SK-N-SH (cell line): ENCODE results near the gene ANKRD12. TPM values are rescaled to one million over a fixed set of nuclear protein-coding genes. Genes with fewer than 3 reads are reported as not detected.

Experiments
- CTCF ChIA-PET: fragments of 300-600, 350-600 bp; formaldehyde crosslinking; extraction: SDS; loops from one replicate; lab custom pipeline; 2021; lab: Yijun Ruan, JAX
- POLR2A ChIA-PET: fragments of 350-600 bp; sonication (Branson Sonifier 250); formaldehyde crosslinking; extraction: SDS; loops from one replicate; lab custom pipeline; 2020; ENCODE audit warnings: antibody characterized with exemption, inconsistent platforms; lab: Yijun Ruan, JAX
- DNase-seq: peaks from one replicate; pipeline ENCODE4 v3.0.0; 2012
- H2AFZ ChIP-seq: fragments of 200-600 bp; sonication (generic); 2 replicates; pipeline ENCODE4 v1.8.1; 2016; ENCODE audit warnings: antibody characterized with exemption, mild to moderate bottlenecking, low read depth
- H3F3A ChIP-seq: fragments of 200-600 bp; sonication (generic); replicated peaks from 2 replicates; pipeline ENCODE3; 2016; ENCODE audit warnings: antibody characterized with exemption, mild to moderate bottlenecking; ENCODE audit not compliant: insufficient read depth
- H3K27ac ChIP-seq, 2 experiments: fragments of 200-500 bp in 1 of 2; fragments of 200-600 bp in 1 of 2; sonication (Bioruptor generic) in 1 of 2; sonication (generic), shearing (Covaris generic) in 1 of 2; 2 replicates each; pipeline versions ENCODE4 v1.5.1 to v1.6.1; 2014 to 2016; ENCODE audit warnings: low read depth in 2 of 2, inconsistent platforms in 1 of 2, low read length in 1 of 2, mild to moderate bottlenecking in 1 of 2, mixed read lengths in 1 of 2
- H3K27me3 ChIP-seq: fragments of 200-600 bp; sonication (generic), shearing (Covaris generic); 2 replicates; pipeline ENCODE4 v1.6.1; 2016; ENCODE audit warnings: mixed run types; ENCODE audit not compliant: insufficient read depth
- H3K36me3 ChIP-seq, 2 experiments: fragments of 200-500 bp in 1 of 2; fragments of 200-600 bp in 1 of 2; sonication (Bioruptor generic) in 1 of 2; sonication (generic) in 1 of 2; replicated peaks in 1 of 2; 2 replicates each; pipeline versions ENCODE3 to v1.5.1; 2014 to 2016; ENCODE audit warnings: low read length in 1 of 2, mild to moderate bottlenecking in 1 of 2; ENCODE audit not compliant: insufficient read depth in 2 of 2, control insufficient read depth in 1 of 2
- H3K4me1 ChIP-seq, 2 experiments: fragments of 200-500 bp in 1 of 2; fragments of 200-600 bp in 1 of 2; sonication (Bioruptor generic) in 1 of 2; sonication (generic), shearing (Covaris generic) in 1 of 2; 2 replicates each; pipeline versions ENCODE4 v1.5.1 to v1.6.1; 2014 to 2016; ENCODE audit warnings: low read depth in 1 of 2, low read length in 1 of 2, mixed run types in 1 of 2; ENCODE audit not compliant: insufficient read depth in 2 of 2, control insufficient read depth in 1 of 2
- H3K4me2 ChIP-seq: fragments of 200-600 bp; sonication (generic), shearing (Covaris generic); 2 replicates; pipeline ENCODE4 v1.6.1; 2017; ENCODE audit warnings: mixed run types
- H3K4me3 ChIP-seq, 2 experiments: fragments of 200-500 bp in 1 of 2; fragments of 200-600 bp in 1 of 2; sonication (Bioruptor generic) in 1 of 2; sonication (generic), shearing (Covaris generic) in 1 of 2; 2 replicates each; pipeline versions ENCODE4 v1.5.1 to v1.8.1; 2014 to 2016; ENCODE audit warnings: low read depth in 2 of 2, inconsistent platforms in 1 of 2, low read length in 1 of 2, mild to moderate bottlenecking in 1 of 2, mixed read lengths in 1 of 2, moderate library complexity in 1 of 2
- H3K79me2 ChIP-seq: fragments of 200-600 bp; sonication (generic); 2 replicates; pipeline ENCODE4 v1.8.1; 2017; ENCODE audit warnings: mild to moderate bottlenecking; ENCODE audit not compliant: insufficient read depth
- H3K9ac ChIP-seq: fragments of 200-600 bp; sonication (generic); 2 replicates; pipeline ENCODE4 v1.6.1; 2017; ENCODE audit warnings: mixed run types
- H3K9me2 ChIP-seq: fragments of 200-600 bp; sonication (generic); 2 replicates; pipeline ENCODE4 v1.6.1; 2017; ENCODE audit warnings: mixed run types
- H3K9me3 ChIP-seq: fragments of 200-600 bp; sonication (generic); 2 replicates; pipeline ENCODE4 v1.6.1; 2017; ENCODE audit warnings: mixed run types, mild to moderate bottlenecking, moderate library complexity
- H4K20me1 ChIP-seq: fragments of 200-600 bp; sonication (generic); 2 replicates; pipeline ENCODE4 v1.6.1; 2017; ENCODE audit warnings: mild to moderate bottlenecking, mixed run types; ENCODE audit not compliant: insufficient read depth
- CHD2 ChIP-seq: fragments of 150-350 bp; IDR thresholded peaks from 2 replicates; pipeline ENCODE4 v1.6.1; 2018; ENCODE audit warnings: low read length; ENCODE audit not compliant: partially characterized antibody
- CTCF ChIP-seq: fragments of 200-600 bp; sonication (generic); IDR thresholded peaks from 2 replicates; pipeline ENCODE4 v1.6.1; 2017; ENCODE audit warnings: antibody characterized with exemption, mild to moderate bottlenecking, moderate library complexity
- ELF1 ChIP-seq: IDR thresholded peaks from 2 replicates; pipeline ENCODE4 v1.4.0; 2012
- EZH2phosphoT487 ChIP-seq: fragments of 200-600 bp; sonication (generic); IDR thresholded peaks from 2 replicates; pipeline ENCODE4 v1.6.1; 2017; ENCODE audit warnings: low read depth, mixed run types, mild to moderate bottlenecking, antibody characterized with exemption, moderate library complexity, borderline replicate concordance
- FOSL2 ChIP-seq: IDR thresholded peaks from 2 replicates; pipeline ENCODE4 v1.4.0; 2012; ENCODE audit warnings: low read depth, mild to moderate bottlenecking, moderate library complexity, borderline replicate concordance
- FOXM1 ChIP-seq: IDR thresholded peaks from 2 replicates; pipeline ENCODE4 v1.4.0; 2012; ENCODE audit warnings: low read depth, mild to moderate bottlenecking
- GABPA ChIP-seq: IDR thresholded peaks from 2 replicates; pipeline ENCODE4 v1.4.0; 2012; ENCODE audit warnings: low read depth, mild to moderate bottlenecking
- GATA2 ChIP-seq: sonication (generic); formaldehyde crosslinking; IDR thresholded peaks from 2 replicates; pipeline ENCODE4 v1.5.0; 2020; ENCODE audit warnings: mild to moderate bottlenecking, missing genetic modification reagents
- NRF1 ChIP-seq: IDR thresholded peaks from 2 replicates; pipeline ENCODE4 v1.6.1; 2012; ENCODE audit warnings: low read depth, mild to moderate bottlenecking, low read length
- PBX3 ChIP-seq: IDR thresholded peaks from 2 replicates; pipeline ENCODE4; 2012
- RCOR1 ChIP-seq: fragments of 150-350 bp; IDR thresholded peaks from 2 replicates; pipeline ENCODE4 v1.6.1; 2017; ENCODE audit warnings: antibody characterized with exemption, low read length
- RXRA ChIP-seq: IDR thresholded peaks from 2 replicates; pipeline ENCODE4 v1.4.0; 2012; ENCODE audit warnings: low read depth, mild to moderate bottlenecking, borderline replicate concordance
- SIN3A ChIP-seq: IDR thresholded peaks from 2 replicates; pipeline ENCODE4 v1.6.1; 2012; ENCODE audit warnings: low read depth, mild to moderate bottlenecking, low read length, moderate library complexity, borderline replicate concordance
- SMC3 ChIP-seq: IDR thresholded peaks from 2 replicates; pipeline ENCODE4 v1.6.1; 2012; ENCODE audit warnings: low read depth, low read length, improper control_type of control experiment
- TAF1 ChIP-seq: IDR thresholded peaks from 2 replicates; pipeline ENCODE4 v1.6.1; 2012; ENCODE audit warnings: low read depth, mild to moderate bottlenecking, low read length, moderate library complexity, borderline replicate concordance
- TEAD4 ChIP-seq: IDR thresholded peaks from 2 replicates; pipeline ENCODE4 v1.4.0; 2012; ENCODE audit warnings: mild to moderate bottlenecking, borderline replicate concordance; ENCODE audit not compliant: insufficient read depth
- YY1 ChIP-seq: IDR thresholded peaks from 2 replicates; pipeline ENCODE4 v1.4.0; 2012; ENCODE audit warnings: low read depth, mild to moderate bottlenecking
- WGBS: methylation state at CpG from one replicate; pipeline ENCODE4 v1.1.6; 2017; ENCODE audit warnings: low lambda C conversion rate; 5-methylcytosine and 5-hydroxymethylcytosine counted together
- polyA plus RNA-seq, 3 experiments: library from polyadenylated mRNA; depleted of rRNA; stranded (reverse); fragments of >200 nt; gene quantifications; 2 replicates each; pipeline ENCODE4 v1.2.3, GENCODE V29; 2012
- TF ChIP-seq, protein P1 (sequence below): IDR thresholded peaks from 2 replicates; pipeline ENCODE4 v1.6.1; 2012; ENCODE audit warnings: mild to moderate bottlenecking, low read depth, low read length, moderate library complexity
- TF ChIP-seq, protein P2 (sequence below): IDR thresholded peaks from 2 replicates; pipeline ENCODE4 v1.4.0; 2012; ENCODE audit warnings: low read depth

Gene ANKRD12
- polyA plus RNA-seq, 1 of the 3 experiments (the other 2 are of a cell fraction), result 1.3 TPM

- no peak overlapping the region for H3K27ac ChIP-seq
- H3K79me2 ChIP-seq, result peaks cover 5% of the 10 kb centered on the region; the same call in 1 of the 2 replicates
- H2AFZ ChIP-seq, result no peak overlapping the region
- H3K27me3 ChIP-seq, result no peaks in the 10 kb centered on the region
- H3F3A ChIP-seq, result peaks cover 4% of the 10 kb centered on the region
- no peaks in the 10 kb centered on the region for H3K9me3 ChIP-seq
- ChIA-PET CTCF (no interaction called here), POLR2A (no interaction called here)
- TF ChIP-seq, protein P1, sequence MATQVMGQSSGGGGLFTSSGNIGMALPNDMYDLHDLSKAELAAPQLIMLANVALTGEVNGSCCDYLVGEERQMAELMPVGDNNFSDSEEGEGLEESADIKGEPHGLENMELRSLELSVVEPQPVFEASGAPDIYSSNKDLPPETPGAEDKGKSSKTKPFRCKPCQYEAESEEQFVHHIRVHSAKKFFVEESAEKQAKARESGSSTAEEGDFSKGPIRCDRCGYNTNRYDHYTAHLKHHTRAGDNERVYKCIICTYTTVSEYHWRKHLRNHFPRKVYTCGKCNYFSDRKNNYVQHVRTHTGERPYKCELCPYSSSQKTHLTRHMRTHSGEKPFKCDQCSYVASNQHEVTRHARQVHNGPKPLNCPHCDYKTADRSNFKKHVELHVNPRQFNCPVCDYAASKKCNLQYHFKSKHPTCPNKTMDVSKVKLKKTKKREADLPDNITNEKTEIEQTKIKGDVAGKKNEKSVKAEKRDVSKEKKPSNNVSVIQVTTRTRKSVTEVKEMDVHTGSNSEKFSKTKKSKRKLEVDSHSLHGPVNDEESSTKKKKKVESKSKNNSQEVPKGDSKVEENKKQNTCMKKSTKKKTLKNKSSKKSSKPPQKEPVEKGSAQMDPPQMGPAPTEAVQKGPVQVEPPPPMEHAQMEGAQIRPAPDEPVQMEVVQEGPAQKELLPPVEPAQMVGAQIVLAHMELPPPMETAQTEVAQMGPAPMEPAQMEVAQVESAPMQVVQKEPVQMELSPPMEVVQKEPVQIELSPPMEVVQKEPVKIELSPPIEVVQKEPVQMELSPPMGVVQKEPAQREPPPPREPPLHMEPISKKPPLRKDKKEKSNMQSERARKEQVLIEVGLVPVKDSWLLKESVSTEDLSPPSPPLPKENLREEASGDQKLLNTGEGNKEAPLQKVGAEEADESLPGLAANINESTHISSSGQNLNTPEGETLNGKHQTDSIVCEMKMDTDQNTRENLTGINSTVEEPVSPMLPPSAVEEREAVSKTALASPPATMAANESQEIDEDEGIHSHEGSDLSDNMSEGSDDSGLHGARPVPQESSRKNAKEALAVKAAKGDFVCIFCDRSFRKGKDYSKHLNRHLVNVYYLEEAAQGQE, result no peak
- TF ChIP-seq FOXM1 (no peak), PBX3 (no peak)
- H3K9ac ChIP-seq, result no peak overlapping the region
- no peak overlapping the region for H3K4me2 ChIP-seq
- peaks cover 24 to 54% of the 10 kb centered on the region in 2 experiments for H3K36me3 ChIP-seq
- H3K4me3 ChIP-seq, result no peak overlapping the region
- H3K4me1 ChIP-seq, result no peaks in the 10 kb centered on the region; a peak in 2 of 4 replicates
- DNase-seq, result no peak
- WGBS, result 81% methylated on average over 3 of the region's 3 CpGs
- no peaks in the 10 kb centered on the region for H3K9me2 ChIP-seq
- no peaks in the 10 kb centered on the region for H4K20me1 ChIP-seq
Observed at GRCh38 chr18:9206421-9206820, 69.8 kb downstream of the ANKRD12 start.

DNA sequence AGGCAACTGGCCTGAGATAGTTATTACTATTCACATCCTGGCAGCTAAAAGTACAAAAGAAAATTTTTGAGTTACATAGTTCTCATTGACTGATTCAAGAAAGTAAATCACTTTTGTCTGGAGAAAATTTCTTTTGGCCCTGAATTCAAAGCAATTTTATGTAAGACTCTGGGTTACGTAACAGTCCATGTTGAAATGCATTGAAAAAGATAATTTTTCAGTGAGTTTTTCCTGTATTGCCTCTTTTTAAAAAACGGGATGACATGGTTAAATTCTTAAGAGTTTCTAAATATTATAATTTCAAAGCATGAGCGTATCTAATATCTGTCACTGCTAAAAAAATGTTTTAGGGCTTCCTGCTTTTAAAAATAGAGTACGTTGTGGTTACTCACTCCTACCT is 72.7 kb downstream of the ANKRD12 start:
- Histone ChIP-seq H3F3A (peaks cover 6% of the 10 kb centered on the region), H3K9ac (no peak overlapping the region), H3K4me2 (no peak overlapping the region), H2AFZ (no peak overlapping the region), H3K27me3 (no peaks in the 10 kb centered on the region), H4K20me1 (no peaks in the 10 kb centered on the region), H3K27ac (no peak overlapping the region), H3K4me3 (no peak overlapping the region), H3K36me3 (peaks cover 46 to 62% of the 10 kb centered on the region in 2 experiments), H3K4me1 (no peaks in the 10 kb centered on the region; a peak in 2 of 4 replicates), H3K9me3 (no peaks in the 10 kb centered on the region), H3K79me2 (peaks cover 5% of the 10 kb centered on the region; the same call in 1 of the 2 replicates), H3K9me2 (no peaks in the 10 kb centered on the region)
- ChIA-PET CTCF (no interaction called here), POLR2A (no interaction called here)
- no peak for DNase-seq
- WGBS, result 91% methylated on average over 4 of the region's 4 CpGs
- TF ChIP-seq GABPA (no peak), RCOR1 (no peak), CTCF (no peak), RXRA (no peak), FOSL2 (no peak), TAF1 (no peak), GATA2 (no peak), CHD2 (no peak), NRF1 (no peak), SMC3 (no peak), TEAD4 (no peak), PBX3 (no peak), ELF1 (no peak), YY1 (no peak), EZH2phosphoT487 (no peak), SIN3A (no peak)
- TF ChIP-seq, protein P2, sequence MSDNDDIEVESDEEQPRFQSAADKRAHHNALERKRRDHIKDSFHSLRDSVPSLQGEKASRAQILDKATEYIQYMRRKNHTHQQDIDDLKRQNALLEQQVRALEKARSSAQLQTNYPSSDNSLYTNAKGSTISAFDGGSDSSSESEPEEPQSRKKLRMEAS, result no peak
